GM18861 (cell line): ENCODE data around the gene NISCH.

ENCODE experiments used
- ATAC-seq: cut with Tn5 transposase; IDR thresholded peaks from one replicate; pipeline ENCODE4 v1.9.1; 2021; ENCODE audit not compliant: unreplicated experiment

NISCH gene

DNA sequence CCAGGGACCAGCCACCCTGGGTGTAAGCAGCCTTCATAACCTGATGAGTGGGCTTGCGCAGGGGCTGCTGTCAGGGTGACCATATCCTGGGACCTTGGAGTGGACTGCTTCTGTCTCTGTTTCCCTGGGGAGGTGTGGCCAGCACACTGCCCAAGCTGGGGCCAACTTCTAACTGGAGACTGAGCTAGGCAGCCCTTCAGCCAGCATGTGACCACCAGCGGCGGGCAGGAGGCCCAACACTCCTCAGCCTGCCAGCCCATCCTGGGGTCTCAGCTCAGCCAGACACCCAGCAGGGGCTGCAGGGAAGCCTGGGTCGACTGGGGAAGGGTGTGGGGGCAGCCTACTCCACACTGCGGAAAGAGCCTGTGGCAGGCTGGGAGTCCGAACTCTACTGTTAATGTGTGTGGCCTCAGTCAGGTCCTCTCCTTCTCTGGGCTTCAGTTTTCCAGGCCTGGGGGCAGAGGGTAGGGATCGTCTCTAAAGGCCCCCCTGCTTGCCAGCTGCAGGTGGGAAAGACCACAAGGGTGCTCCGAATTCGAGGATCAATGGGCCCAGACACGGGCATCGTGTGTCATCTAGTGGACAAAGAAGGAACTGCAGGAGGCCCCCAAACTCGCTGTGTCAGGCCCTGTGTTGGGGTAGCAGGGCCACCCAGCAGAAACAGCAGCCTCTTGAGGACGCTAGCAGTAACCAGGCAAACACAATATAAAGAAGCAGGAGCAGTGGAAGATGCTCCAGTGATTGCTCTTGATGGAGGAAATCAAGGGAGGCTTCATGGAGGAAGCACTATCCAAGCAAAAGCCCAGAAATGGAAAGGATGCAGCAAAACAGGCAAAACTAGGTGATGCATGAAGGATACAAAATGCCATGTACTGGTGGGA lies 8.5 kb upstream of the NISCH start:
- no peak for ATAC-seq

DNA sequence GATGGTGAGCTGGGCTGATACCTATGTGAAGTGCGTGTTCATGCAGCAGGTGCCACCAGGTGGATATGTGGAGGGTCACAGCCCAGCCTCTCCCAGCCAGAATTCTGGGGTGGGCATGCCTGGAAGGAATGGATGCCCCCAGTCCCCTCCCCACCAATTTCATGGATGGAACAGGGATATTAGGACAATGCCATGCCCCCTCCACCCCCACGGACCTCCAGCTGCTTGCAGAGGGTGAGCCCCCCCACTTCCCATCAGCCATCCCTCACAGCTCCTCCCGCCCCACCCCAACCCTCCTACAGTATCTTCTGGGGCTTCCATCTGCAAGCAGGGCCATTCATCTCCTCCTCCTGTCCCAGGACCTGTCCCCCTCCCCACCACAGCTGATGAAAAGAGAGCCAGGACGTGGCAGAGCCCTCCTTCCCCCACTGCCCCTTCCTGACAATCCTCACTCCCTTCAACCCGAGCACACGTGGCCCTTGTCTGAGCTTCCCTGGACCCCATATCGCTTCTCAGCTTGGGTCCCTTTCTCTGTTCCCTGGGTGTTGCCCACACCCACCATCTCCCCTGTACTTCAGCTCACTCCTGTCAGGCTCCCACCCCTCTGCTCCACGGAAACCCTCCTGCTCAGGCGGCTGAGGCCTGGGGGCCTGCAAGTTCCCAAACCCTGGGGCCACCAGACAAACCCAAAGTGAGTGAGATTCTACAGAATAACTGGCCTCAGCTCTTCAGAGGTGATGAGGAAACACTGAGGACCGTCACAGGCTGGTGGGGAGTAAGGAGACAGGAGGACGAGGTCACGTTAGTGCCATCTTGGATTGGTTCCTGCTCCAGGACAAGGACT lies 7.7 kb upstream of the NISCH start:
- no peak for ATAC-seq

DNA sequence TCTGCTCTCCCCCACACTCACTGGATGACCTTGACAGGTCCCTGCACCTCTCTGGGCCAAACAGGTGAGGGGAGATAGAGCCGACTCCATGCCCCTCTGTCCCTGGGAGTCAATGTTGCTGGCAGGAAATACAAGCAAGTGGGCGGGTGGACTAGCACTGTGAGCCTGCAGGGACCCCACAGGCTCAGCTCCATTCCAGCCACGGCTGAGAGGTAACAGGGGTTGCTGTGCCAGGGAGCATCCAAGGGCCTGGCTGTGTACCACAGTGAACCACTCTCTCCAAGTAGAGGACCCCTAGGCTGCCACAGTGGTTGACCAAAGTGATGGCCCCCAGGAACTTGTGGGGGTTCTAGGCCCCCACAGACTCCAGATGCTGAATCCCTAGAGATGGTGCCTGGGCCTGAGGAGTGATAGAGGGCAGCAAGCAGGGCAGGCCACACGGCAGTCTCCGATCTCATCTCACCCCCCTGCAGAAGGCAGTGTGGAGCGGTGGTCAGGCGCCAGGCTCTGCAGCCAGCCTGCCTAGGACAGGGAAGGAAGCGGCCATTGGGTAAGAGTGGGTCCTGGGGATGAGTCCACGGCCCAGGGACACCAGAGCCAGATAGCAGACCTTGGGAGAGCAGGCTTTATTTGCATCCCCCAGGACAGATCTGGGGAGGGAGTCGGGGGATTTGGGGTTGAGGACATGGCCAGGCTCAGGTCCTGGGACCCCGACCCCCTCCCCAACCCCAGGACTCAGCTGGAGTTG lies 4.7 kb upstream of the NISCH start:
- no peak for ATAC-seq

DNA sequence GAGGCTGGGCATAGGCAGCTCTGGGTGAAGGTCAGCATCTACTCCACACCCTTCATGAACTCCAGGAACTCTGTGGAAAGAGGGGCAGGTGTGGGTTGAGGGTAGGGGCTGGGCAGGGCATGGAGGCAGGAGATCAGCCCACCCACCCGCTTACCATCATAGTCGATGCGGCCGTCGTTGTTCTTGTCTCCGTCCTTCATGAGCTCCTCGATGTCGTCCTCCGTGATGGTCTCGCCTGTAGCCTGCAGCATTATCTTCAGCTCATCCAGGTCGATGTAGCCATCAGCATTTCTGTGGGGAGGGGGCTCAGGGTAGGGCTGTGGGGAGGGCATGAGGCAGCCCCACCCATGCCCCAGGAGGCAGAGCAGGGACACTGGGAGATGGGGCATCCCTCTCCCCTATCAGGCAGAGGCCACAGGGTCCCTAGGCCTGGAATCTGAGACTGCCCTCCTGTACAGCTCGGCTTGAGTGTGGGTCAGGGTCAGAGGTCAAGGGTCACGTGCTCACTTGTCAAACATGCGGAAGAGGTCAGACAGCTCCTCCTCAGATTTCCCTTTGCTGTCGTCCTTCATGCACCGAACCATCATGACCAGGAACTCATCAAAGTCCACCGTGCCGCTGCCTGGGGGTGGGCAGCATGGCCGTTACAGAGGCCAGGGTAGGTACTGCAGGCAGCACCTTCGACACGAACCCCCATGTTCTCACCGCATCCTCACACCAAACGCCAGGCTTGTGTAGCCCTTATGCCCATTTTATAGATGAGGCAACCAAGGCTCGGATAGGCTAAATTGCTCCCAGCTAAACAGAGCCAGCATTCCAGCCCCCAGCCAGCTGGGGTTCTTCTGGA lies 3.9 kb upstream of the NISCH start:
- ATAC-seq: no peak

- ATAC-seq: no peak
Measured at GRCh38 chr3:52452126-52452525, 3.3 kb upstream of the NISCH start.

GRCh38 chr3:52452570-52453221 lies 2.7 kb upstream of the NISCH start:
- no peak for ATAC-seq

DNA sequence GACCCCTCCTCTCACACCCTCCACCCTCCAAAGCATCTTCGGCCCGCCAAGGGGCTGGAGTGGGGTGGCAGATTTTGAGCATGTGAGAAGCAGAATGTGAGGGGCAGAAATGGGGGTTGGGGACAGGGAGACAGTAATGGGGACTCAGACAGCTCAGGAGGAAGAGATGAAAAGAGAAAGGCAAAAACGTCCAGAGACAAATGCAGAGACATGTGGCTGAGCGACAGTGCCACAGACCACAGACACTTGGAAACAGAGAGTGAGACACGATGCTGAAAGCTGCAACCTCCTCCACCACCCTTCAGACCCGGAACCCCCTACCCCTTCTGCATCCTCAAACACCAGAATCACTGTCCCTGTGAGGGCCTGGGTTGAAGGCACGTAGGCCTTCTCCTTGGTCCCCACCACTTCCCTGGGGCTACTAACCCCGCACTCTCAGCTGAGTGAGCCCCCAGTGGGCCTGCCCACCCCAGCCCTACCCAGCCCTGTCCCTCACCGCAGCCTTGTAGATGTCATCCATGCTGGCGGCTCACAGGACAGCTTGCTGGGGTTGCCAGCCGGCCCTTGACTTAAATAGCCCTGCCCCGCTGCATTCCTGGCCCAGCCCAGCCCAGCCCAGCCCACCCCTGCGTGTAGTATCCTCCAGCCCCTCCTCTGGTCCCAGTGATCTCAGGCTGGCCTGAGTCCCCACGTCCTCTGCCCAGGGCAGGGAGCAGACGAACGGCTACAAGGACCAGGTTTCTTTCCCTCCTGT lies 1.7 kb upstream of the NISCH start, which contains the start of gene TNNC1:
Gene TNNC1 (minus strand): TSS at position 546 of the 754 bp plus-strand sequence. CDS start 26 bp downstream, at position 520.
- no peak for ATAC-seq

- no peak for ATAC-seq
Measured at GRCh38 chr3:52454250-52454937, 1.0 kb upstream of the NISCH start.

DNA sequence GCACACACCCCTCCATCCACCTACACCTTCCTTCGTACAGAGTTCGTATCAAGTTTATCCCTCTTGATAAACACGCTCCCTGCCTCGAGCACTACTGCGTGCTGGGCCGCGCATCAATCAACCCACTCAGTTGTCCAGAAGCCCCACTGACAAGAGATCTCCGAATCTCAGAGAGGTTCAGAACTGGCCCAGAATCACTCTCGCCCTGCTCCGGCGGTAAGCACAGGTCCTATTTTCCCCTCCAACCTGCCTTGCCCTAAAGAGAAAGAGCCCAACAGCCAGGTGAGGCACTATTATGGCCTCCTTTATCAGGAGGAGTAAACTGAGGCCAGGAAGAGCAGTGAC lies 494 bp upstream of the NISCH start:
- ATAC-seq: no peak

DNA sequence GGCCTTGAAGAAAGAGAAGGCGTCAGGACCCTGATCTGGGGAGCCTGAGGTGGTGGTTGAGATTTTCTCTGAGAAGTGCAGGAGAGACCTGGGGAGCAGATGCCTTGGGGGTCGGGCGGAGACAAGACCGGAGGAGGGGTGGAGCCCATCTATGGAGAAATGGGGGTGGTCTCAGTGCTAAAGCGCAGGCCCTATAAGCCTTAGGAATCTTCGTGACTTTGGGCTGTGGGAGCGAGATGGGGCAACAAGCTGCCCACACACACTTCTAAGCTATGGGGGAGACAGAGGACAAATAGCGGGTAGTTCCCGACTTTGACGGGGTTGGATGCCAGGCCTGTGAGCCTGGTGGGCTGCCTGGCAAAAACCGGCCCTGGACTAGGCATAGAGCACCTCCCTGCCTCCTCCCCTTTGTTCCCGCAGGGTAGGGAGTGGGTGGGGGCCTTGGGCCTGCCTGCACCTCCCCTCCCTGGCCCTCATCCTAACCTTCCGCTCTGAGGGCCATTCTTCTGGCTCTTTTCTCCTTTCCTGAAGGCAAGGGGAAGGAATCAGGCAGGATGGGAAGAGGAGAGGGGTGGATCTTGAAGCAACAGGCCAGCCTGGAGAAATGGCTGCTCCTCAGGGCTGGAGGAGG lies 880 bp downstream of the NISCH start:
- ATAC-seq: no peak

DNA sequence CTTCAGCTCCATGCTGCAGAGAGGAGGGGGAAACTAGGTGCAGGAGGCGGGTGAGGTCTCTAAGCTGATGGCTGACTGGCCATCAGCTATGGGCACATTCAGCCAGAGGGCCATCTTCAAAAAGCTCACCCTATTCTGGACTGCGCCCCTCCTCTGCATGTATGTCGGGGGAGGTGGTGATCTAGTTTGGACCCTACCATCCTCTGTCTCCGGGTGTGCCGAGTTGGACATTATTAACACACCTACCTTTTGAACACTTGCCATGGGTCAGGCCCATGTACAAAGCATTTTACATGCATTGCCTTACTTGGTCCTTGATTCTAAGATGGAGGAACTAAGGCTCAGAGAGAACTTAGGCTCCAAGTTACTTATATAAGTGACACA lies 1.4 kb downstream of the NISCH start:
- no peak for ATAC-seq

- no peak for ATAC-seq
Measured at GRCh38 chr3:52458031-52458760, 2.8 kb downstream of the NISCH start.

DNA sequence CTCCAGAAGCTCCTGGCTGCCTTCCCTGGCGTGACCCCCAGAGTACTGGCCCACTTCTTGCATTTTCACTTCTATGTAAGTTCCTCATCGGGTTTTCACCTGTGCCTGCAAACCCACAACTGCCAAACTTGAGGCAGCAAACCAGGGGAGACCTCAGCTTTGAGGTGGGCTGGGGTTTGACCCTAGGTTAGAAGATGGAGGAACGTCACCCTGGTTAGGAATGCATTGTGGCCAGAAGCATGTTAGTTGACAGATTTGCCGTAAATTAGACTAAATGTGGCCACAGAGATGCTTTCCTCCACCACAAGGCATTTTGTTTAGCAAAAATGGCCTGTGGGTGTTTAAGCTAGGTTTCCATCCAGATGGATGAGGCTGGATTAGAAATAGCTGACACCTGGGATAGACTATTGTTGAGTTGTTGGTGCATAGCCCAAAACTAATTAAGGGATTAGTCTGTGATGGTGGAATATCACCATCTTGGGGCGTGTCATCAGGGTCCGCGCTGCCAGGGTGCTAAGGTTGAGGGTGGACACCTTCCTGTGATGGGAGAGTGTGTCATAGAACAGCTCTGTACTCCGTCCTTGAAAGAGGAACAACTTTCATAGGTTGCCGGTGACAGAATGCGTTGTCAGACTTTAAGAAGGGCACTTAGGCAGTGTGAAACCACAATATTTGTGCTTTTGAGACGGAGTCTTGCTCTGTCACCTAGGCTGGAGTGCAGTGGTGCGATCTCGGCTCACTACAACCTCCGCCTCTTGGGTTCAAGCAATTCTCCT lies 3.6 kb downstream of the NISCH start:
- no peak for ATAC-seq

GRCh38 chr3:52461874-52462273 lies 6.5 kb downstream of the NISCH start:
- ATAC-seq: no peak

- no peak for ATAC-seq
Measured at GRCh38 chr3:52463416-52463815, 8.0 kb downstream of the NISCH start.

GRCh38 chr3:52468336-52468735 lies 12.9 kb downstream of the NISCH start:
- ATAC-seq: no peak

DNA sequence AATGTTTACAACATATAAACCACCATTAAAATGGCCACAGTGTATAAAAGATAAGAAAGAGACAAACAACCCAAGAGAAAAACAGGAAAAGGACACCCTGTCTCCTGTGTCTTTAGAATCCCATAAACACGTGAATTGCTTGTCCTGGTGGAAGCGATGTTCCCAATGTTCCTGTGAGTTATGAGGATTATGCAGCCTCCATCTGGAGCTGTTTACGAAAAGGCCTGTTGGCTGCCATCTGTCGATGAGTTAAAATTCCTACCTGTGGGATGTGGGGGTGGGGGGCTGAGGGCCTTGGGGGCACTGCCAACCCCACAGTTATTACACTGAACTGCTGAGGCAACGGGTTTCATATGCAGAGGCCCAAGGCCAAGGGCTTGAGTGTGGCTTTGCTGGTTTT lies 13.6 kb downstream of the NISCH start:
- ATAC-seq: no peak
